ENCODE measurements around the gene CHST8.

The CHST8 gene

GRCh38 chr19:33819880-33820781, 198.4 kb downstream of the CHST8 start:
- H3K27ac ChIP-seq: peak overlapping the region; percentile 41; the same call in 1 of the 2 replicates
- TF ChIP-seq, protein P1, sequence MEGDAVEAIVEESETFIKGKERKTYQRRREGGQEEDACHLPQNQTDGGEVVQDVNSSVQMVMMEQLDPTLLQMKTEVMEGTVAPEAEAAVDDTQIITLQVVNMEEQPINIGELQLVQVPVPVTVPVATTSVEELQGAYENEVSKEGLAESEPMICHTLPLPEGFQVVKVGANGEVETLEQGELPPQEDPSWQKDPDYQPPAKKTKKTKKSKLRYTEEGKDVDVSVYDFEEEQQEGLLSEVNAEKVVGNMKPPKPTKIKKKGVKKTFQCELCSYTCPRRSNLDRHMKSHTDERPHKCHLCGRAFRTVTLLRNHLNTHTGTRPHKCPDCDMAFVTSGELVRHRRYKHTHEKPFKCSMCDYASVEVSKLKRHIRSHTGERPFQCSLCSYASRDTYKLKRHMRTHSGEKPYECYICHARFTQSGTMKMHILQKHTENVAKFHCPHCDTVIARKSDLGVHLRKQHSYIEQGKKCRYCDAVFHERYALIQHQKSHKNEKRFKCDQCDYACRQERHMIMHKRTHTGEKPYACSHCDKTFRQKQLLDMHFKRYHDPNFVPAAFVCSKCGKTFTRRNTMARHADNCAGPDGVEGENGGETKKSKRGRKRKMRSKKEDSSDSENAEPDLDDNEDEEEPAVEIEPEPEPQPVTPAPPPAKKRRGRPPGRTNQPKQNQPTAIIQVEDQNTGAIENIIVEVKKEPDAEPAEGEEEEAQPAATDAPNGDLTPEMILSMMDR (conservative IDR thresholded peaks at IDR 0.05): no peak

- no peak overlapping the region for H3K27ac ChIP-seq
These were observed 200.1 kb downstream of the CHST8 start for GRCh38 chr19:33821871-33822270.

More at GRCh38 chr19:33821871-33822270, 200.1 kb downstream of the CHST8 start:
- TF ChIP-seq, protein P1 (conservative IDR thresholded peaks at IDR 0.05): no peak
